Esophagus squamous epithelium (tissue), 4 donors: Measurements from ENCODE around the gene GNLY.

Source experiments
- POLR2A ChIP-seq, 4 donors: fragments of 450-650 bp; IDR thresholded peaks; one replicate each; pipeline ENCODE4 v1.6.1; 2017; ENCODE audit warnings: antibody characterized with exemption in 4 of 4, mild to moderate bottlenecking in 4 of 4, moderate library complexity in 3 of 4
- TF ChIP-seq, protein P1 (sequence below), 6 experiments: fragments of 450-650 bp in 4 of 6; fragments of 200-600 bp in 2 of 6; sonication (generic) in 2 of 6; IDR thresholded peaks; one replicate each; pipeline ENCODE4 v1.5.1; 2016 to 2019; ENCODE audit warnings: antibody characterized with exemption in 6 of 6, mild to moderate bottlenecking in 4 of 6, moderate library complexity in 4 of 6

DNA sequence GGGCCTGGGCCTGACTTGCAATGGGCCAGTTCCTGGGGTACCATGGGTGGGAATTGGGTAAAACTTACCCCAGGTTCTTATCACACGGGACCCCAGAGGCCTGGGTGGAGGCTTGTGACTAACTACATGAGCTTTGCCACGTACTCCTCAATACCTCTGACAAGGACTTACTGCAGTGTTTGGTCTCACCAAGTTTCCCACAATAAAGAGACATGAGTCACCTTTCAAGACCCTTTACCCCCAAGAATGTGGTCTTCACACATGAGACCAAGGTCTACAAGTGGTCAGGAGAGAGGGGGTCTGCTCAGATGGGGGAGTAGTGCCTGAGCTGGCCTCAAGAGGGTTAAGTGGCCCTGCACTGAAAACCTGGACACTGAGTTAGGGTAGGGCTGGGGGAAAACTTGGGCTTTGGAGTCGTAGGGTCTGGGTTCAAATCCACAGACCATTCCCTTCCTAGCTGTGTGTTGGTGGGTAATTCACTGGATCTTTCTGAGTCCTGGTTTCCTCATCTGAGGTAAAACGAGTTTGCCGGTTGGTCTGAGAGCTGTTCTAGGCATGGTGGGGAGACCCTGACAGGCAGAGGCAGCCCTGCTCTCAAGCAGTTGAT, 2.0 kb upstream of the GNLY start:
- TF ChIP-seq, protein P1, sequence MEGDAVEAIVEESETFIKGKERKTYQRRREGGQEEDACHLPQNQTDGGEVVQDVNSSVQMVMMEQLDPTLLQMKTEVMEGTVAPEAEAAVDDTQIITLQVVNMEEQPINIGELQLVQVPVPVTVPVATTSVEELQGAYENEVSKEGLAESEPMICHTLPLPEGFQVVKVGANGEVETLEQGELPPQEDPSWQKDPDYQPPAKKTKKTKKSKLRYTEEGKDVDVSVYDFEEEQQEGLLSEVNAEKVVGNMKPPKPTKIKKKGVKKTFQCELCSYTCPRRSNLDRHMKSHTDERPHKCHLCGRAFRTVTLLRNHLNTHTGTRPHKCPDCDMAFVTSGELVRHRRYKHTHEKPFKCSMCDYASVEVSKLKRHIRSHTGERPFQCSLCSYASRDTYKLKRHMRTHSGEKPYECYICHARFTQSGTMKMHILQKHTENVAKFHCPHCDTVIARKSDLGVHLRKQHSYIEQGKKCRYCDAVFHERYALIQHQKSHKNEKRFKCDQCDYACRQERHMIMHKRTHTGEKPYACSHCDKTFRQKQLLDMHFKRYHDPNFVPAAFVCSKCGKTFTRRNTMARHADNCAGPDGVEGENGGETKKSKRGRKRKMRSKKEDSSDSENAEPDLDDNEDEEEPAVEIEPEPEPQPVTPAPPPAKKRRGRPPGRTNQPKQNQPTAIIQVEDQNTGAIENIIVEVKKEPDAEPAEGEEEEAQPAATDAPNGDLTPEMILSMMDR (IDR thresholded peaks at IDR 0.05) = no peak
- no peak for TF ChIP-seq POLR2A (IDR thresholded peaks at IDR 0.05)
